GM10248 (cell line): Measurements from ENCODE around the gene DNAAF5.

Source experiments
- CTCF ChIA-PET: fragments of 300-600 bp; sonication (Branson Sonifier 250); formaldehyde crosslinking; extraction: SDS; loops from one replicate; lab custom pipeline; 2021; ENCODE audit warnings: antibody characterized with exemption; lab: Yijun Ruan, JAX
- POLR2A ChIA-PET: fragments of 350-650 bp; sonication (Branson Sonifier 250); formaldehyde crosslinking; extraction: SDS; loops from one replicate; lab custom pipeline; 2020; ENCODE audit warnings: antibody characterized with exemption; lab: Yijun Ruan, JAX
- DNase-seq: peaks from one replicate; pipeline ENCODE4 v3.0.0; 2012; ENCODE audit errors: extremely low spot score
- TF ChIP-seq, protein P1 (sequence below): IDR thresholded peaks from 2 replicates; pipeline ENCODE4 v1.5.1; 2012; ENCODE audit warnings: mild to moderate bottlenecking, low read depth; ENCODE audit errors: extremely low read depth, missing control alignments, control extremely low read depth

The DNAAF5 gene

GRCh38 chr7:833601-834258, 107.2 kb downstream of the DNAAF5 start:
- TF ChIP-seq, protein P1, sequence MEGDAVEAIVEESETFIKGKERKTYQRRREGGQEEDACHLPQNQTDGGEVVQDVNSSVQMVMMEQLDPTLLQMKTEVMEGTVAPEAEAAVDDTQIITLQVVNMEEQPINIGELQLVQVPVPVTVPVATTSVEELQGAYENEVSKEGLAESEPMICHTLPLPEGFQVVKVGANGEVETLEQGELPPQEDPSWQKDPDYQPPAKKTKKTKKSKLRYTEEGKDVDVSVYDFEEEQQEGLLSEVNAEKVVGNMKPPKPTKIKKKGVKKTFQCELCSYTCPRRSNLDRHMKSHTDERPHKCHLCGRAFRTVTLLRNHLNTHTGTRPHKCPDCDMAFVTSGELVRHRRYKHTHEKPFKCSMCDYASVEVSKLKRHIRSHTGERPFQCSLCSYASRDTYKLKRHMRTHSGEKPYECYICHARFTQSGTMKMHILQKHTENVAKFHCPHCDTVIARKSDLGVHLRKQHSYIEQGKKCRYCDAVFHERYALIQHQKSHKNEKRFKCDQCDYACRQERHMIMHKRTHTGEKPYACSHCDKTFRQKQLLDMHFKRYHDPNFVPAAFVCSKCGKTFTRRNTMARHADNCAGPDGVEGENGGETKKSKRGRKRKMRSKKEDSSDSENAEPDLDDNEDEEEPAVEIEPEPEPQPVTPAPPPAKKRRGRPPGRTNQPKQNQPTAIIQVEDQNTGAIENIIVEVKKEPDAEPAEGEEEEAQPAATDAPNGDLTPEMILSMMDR: no peak
- no peak for DNase-seq
- ChIA-PET CTCF (interaction anchor here (0.7 to 1.4 kb wide), 5 partner anchors 11 to 42 kb away, joined by 3 to 4 read pairs (median 3); no protein-coding TSS in a partner anchor), POLR2A (no interaction called here)

GRCh38 chr7:834277-834676, 107.8 kb downstream of the DNAAF5 start:
- ChIA-PET POLR2A (no interaction called here), CTCF (interaction anchor here (0.8 to 1.3 kb wide), 3 partner anchors 11 to 39 kb away, joined by 3 to 4 read pairs (median 3); no protein-coding TSS in a partner anchor)
- DNase-seq: no peak
- TF ChIP-seq, protein P1: no peak

DNA sequence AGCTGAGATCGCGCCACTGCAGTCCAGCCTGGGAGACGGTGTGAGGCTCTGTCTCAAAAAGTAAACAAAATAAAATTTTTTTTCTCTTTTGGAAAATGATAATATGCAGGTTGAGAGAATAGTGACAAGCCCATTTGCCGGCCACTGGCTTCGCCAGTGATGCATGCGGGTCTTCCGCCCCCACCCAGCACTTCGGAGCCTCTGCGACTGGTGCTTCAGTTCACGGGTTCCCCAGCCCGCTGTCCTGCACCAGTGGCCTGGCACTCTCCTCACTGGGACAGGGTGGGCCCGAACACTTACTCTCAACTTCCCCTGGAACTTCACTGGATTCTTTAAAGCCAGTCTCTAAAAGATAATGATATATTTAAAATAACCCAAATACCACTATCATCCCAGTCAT, 108.5 kb downstream of the DNAAF5 start:
- ChIA-PET POLR2A (no interaction called here), CTCF (no interaction called here)
- DNase-seq: no peak
- TF ChIP-seq, protein P1: no peak

DNA sequence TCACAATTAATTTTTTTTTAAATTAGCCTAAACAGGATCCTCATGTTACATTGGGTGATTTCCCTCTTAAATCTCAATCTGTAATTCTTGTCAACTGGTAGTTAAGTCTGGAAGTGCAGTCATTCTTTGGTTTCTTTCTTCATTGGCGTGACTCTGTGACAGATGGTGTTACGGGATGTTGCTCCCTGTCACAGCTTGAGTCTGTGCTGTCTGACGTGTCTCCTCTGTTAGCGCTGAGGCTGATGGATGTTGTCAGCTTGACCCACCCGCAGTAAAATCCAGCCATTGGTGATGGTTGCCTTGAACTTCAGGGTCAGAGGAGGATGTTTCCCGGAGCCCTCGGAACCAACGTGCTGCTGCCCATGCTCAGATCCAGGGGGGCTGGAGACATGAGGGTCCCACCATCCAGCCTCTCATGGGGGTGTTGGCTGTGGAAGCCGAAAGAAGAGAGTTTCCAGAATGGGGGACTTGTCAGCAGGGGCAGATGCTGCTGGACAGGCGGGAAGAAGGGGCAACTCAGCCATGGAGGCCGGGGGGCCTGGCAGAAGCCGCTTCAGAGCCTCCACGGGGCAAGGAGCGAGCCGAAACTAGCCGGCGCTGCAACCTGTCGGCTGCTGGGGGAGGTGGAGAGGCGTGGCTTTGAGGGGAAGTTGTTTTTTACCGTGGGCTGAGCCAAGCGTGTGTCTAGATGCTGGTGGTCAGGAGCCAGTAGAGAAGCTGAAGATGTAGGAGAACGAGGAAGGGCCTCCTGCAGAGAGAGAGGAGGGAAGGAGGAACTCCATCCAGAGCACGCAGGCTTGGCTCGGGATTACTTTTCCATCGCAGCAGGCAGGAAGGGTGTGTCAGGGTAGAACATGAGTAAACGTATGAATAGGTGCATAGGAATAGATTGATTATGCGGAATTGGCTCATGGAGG, 109.2 kb downstream of the DNAAF5 start:
- ChIA-PET CTCF (interaction anchor here (0.7 to 3.4 kb wide), 2 partner anchors 22 to 37 kb away, joined by 3 to 17 read pairs; no protein-coding TSS in a partner anchor), POLR2A (no interaction called here)
- TF ChIP-seq, protein P1: no peak
- DNase-seq: no peak
